HG03460 (cell line): ENCODE data around the gene TGFBR3.
"Not testable (repeated sequence)": the region's sequence is repeated elsewhere in the genome, so short reads cannot be mapped to it uniquely, and the experiment has no call there.

Experiments used
- ATAC-seq: cut with Tn5 transposase; IDR thresholded peaks from one replicate; pipeline ENCODE4 v1.9.1; 2021; ENCODE audit not compliant: unreplicated experiment

TGFBR3 gene

DNA sequence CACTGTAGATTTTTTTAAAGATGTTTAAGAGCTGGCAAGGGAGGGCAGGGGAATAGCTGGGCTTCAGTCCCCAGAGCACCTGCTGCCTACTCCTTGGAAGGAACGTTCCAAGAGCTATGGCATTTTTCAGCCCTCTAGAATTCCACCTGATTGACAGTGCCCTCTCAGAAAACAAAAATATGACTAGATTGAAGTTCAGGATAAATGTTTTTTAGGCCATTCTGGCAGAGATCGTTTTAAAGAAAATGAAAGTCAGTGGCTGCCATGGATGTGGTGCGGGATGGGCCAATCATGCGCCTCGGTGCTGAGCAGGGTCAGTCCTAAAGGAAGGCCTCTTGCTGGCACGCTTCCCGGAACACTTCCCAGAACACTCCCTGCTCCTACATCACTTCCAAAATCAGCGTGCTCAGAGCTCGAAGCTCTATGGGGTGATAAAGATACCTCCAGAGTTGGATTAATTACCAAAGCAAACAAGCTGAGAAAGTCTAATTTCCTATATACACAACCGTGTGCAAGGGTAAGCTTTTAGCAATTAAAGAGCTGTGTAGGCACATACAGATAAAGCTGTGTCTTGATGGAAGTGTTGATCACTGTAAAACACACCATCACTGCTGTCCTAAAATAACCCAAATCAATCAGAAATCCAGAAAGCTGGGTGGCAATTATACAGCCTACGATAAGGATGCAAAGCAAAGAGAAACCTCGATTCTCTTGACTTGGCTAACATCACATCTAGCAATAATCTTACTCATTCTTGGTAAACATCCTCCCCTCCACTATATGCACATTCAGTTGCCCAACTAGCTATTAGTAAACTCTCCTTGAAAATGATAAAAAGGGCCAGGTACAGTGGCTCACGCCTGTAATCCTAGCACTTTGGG lies 34.6 kb downstream of the TGFBR3 start:
- no peak for ATAC-seq

DNA sequence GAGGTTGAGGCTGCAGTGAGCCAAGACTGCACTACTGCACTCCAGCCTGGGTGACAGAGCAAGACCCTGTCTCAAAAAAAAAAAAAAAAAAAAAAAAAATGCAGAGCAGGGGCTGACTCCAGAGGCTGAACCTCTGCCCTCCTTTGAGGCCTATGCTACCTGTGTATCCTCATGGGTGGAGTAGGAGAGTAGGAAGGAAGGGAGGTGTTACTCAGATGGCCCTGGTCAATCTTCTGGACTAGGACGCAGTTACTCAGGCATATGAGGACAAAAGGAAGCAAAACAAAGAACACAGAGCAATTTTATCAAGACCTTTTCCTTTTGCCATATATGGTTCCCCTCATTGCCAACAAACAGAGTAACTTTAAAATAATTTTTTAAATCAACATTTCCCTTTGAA lies 35.2 kb downstream of the TGFBR3 start:
- no peak for ATAC-seq

DNA sequence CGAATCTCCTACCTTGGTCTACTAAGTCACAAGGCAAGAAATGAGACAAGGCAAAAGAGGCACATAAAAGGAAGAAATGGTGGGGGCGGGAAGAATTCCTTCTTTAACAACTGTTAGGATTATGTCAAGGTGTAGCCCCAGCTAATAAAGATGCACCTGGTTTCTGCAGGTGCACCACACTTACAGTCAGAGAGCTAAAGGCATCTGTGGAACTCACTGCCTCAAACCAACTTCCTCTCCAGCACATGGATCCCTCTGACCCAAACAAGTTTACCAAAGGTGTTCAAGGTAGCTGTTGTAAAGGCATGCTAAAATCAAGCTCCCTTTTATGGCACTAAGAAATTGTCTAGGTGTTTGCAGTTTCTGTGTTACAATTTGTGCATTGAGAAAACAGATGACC lies 38.1 kb downstream of the TGFBR3 start:
- ATAC-seq, result no peak

DNA sequence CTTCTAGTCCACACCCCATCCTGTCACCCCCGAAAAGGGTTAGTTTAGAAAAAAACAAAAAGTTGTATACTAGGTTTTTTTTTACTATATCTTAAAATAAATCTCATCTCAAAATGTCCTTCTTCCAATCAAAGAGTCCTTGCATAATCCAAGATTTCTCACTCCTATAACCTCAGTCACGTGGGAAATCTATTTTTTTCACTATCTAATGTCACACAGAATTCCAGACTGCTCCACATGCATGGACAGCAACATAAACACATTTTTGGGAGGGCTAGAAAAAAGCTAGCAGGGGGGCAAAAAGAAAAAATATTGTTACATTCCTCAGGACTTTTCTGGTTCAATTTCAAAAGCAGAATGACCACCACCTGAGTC lies 39.3 kb downstream of the TGFBR3 start:
- ATAC-seq, result no peak

DNA sequence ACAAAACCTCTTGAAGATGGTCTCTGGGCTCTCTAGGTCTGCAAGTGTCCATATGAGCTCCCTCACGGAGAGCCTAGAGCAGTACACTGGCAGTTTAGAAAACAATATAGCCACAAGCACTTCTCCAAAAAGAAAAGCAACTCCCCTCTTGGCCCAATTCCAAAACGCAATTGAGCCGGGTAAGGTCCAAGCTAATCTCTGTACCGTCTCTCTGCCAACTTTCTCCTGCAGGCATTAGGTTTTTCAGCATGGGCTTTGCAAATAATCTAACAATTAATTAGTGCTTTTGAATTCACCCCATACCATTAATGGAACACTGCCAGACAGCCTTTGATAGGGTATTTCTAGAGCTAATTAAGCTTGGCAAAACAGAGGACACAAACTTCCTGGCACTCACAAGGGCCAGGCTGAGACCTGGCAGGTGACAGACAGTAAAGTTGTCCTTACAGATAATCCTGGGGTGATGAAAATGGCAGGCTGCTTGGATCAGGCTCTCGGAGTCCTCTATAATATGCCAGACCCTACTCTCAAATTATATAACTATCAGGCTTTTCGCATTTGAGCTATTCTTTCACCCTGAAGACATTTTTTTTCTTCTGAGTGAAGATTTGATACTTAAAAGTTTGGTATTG lies 39.8 kb downstream of the TGFBR3 start:
- no peak for ATAC-seq

DNA sequence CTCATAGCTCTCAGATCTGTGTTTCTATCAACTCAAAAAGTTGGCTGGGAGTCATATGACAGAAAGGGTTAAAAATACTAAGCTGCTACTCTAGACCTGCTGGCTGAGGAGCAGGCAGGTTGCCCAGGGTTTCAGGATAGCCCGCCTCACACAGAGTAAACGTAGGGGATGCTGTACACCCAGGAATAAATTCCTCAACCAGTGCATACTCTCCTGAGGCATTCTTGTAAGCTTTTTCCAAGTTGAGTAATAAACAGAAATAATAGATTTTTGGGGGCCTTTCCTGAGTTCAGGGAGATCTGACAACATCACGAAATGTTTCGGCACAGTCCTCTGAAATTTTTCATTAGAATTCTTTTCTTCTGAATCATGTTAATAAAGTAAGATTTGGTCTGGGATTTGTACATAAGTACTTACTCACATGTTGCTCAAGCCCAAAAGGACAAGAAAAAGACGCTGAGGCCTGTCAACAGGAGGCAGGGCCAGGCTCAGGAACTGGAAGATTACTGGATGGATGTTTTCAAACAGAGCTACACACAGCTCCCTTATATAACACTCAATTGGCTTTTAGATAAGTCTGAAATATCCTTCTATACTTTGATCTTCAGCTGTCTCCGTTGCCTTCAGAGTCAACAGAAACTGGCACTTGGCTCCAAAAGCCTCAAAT lies 41.0 kb downstream of the TGFBR3 start:
- no peak for ATAC-seq

DNA sequence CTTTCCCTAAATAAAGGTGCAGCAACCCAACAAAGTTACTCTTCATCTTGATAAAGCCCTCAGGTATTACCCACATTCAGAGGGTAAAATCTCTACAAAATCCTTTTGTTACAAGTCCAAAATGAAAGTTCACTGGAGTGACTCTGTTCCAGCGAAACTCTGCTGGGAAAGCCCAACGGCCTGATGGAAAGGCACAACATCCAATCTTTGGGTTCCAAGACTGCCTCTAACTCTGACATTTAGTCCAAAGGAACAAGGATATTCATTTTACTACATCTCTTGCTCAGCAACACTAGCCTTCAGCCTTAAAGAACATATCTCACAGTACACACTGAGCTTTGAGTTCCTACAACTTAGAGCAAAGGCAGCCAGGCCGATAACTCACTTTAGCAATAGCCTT lies 42.1 kb downstream of the TGFBR3 start:
- no peak for ATAC-seq

DNA sequence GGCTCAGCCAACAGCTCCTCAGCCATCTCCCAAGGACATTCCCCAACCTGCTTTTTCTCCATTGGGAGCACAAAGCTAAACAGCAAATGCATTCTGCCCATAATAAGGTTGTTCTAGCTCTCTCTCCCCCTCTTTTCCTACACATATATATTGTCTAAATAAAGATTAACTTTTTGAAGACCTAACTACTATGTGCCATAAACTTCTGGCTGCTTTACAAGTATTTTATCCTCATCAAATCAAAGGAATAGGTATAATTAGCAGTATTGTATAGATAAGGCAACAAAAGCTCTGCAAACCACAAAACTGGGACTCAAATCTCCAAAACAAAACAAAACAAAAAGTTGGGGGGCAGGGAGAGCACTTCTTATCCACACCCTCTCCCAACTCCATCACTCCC lies 43.4 kb downstream of the TGFBR3 start:
- ATAC-seq, result no peak

DNA sequence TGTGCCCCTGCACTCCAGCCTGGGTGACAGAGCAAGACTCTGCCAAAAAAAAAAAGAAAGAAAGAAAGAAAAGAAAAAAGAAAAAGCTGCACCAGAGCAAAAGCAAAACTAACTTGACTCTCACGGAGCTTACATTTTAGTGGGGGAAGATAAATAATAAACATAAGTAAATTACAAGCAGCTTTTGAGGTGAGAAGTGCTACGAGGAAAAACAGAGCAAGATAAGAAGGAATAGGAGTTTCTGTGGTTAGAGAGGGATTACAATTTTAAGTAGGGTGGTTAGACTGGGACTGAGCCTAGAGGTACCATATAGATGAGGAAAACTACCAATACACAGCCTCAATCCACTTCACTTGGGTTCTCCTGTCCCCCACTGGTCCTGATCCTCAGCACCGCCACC lies 43.9 kb downstream of the TGFBR3 start:
- ATAC-seq, result no peak

DNA sequence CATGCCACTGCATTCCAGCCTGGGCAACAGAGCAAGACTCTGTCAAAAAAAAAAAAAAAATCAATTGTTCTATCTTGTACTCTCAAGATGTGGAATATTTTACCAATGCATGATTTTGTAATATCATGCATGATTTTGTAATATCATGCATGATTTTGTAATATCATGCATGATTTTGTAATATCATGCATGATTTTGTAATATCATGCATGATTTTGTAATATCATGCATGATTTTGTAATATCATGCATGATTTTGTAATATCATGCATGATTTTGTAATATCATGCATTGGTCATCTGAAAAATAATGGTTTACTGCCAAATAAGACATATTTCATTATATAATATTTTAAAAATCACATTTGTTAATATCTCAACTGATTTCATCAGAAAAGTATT lies 45.7 kb downstream of the TGFBR3 start:
- not testable (repeated sequence) for ATAC-seq

DNA sequence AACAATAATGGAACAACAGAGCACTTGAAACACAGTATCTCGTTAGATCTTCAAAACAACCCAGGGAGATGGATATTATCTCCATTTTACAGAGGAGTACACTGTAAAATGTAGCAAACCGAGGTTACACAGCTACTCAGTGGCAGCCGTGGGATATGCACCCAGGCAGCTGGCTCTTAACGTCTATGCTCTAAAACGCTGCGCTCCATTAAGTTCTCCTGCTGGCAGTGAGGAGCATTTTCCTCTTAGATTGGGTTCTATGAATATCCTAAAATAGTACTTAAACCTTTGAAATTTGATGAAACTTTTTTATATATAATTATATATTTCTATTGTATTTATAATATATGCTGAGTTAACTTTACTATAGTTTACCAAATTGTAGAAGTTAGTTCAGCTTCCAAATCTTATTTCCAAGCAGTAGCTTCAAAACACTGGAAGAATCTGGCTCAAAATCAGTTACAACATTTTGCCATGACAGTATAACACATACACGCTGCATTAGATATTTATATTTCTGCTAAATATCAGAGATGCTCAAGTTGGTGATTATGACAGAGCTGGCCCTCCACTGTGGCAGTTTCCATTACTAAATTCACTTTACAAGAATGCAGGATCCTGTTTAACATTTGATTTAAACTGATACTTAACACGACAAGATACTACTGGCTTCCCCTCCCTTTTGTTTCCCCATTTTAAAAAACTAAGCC lies 49.5 kb downstream of the TGFBR3 start:
- no peak for ATAC-seq

DNA sequence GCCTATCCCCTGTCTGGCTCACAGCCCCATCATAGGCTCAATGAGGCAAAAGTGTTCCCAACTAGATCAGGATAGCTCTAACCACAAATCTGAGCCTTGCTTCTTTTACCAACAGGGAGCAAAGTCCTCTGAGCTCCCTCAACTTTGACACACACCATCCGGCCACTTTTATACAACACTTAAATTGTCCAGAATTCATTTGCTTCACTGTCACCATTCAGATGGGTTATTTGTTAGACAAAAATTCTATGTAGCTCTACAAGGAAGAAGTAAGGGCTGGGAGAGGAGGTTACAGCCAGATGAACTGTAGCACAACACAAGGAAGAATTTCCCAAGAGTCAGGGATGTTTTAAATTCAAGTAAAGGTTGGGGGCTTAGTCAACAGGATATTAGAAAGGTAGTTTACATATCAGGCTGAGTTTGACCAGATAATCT lies 50.8 kb downstream of the TGFBR3 start:
- ATAC-seq, result no peak

DNA sequence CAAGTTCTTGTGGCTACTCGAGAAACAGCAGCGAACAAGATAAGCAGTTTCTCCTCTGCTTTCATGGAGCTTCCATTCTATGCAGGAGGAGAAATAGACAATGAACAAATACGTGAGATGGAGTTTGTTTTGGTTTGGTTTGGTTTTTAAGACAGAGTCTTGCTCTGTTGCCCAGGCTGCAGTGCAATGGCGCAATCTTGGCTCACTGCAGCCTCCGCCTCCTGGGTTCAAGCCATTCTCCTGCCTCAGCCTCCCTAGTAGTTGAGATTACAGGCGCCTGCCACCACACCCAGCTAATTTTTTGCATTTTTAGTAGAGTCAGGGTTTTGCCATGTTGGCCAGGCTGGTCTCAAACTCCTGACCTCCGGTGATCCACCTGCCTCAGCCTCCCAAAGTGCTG lies 51.4 kb downstream of the TGFBR3 start:
- ATAC-seq, result not testable (repeated sequence)

DNA sequence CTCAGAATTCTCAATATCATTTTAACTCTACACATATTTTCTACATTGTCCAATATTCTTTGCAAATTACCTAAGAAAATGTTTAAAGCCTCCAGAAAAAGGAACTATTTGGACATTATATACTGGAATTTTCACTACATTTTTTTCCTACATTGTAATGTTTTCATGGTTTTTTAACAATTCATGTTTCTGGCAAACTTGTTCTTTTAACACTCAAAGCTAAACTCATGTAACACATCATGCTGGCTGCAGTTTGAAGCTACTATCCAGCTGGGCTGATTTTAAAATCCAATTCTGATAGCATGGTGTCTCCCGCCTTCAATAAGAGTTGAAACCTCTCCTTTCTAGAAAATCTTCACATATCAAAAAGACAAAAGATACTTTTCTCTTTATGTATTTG lies 52.0 kb downstream of the TGFBR3 start:
- no peak for ATAC-seq

DNA sequence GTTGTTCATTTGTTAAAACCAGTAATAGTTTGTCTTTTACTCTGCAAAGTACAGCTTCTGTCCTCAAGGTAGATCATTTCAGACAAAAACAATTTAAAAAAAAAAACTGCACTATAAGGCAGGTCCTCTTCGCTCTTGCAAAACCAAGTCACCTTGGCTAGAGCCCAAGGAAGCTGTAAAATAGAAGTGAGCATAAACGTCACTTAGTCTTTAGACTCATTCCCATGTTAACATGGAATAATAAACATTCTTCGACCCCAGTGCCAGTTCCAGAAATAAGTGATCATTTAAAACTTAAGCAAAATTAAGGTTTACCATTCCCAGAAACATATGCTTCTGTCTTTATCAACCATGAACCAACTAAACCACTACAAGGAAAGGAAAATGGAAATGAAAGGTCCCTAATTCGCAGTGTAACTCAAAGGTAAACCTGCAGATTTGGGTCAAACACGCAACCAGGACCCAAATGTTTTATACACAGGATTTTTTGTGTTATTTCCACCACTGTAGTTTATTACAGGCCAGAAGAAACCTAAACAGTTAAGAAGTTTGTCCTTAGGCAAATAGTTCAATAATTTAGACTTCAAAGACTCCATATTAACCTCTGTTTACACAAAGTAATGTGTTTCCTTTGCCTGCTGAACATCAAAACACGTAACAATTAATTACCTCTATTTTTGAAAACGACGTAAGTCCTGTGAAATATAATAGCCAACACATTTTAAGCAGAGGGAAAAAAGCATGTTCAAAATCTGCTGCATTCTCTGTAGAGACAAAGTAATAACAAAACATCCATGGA lies 54.6 kb downstream of the TGFBR3 start:
- ATAC-seq, result no peak

DNA sequence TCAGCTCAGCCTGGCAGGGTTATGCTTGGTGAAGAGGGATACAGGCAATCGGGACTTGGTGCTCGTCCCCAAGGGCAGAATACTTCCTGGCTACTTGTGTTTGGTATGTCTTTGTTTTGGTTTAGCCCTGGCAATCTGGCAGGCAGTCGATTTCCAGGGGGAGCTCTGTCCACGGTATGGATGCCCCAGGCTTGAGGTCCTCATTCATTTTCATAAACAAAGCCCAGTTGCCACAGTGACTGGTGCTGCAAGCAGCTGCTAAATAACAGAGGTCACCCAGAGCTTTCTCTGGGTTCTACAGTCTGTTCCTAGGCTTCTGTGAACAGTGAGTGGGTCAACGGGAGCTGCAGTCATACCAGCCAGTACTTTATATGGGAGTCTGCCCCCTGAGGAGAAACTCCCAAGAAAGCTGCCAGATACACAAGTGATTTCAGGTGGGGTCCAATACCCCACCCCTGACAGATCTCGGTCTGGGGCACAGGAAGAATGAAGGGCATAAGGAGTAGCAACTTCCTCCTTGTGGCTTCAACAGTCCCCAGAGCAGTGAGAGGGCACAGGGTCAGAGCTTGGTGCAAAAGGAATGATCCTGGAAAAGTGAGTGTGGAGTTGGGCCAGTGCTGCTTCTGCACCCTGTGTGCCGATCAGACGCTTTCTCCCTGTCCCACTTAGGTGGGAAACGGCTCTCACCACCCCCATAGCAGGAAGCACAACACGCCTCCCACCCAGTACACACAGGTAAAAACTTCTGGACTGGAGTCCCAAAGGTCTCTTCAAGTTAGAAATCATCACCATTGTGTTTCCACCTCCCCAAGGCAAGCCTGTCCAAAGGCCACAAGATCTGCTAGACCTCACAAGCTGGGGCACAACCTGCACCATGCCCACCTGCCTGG lies 55.5 kb downstream of the TGFBR3 start:
- no peak for ATAC-seq

DNA sequence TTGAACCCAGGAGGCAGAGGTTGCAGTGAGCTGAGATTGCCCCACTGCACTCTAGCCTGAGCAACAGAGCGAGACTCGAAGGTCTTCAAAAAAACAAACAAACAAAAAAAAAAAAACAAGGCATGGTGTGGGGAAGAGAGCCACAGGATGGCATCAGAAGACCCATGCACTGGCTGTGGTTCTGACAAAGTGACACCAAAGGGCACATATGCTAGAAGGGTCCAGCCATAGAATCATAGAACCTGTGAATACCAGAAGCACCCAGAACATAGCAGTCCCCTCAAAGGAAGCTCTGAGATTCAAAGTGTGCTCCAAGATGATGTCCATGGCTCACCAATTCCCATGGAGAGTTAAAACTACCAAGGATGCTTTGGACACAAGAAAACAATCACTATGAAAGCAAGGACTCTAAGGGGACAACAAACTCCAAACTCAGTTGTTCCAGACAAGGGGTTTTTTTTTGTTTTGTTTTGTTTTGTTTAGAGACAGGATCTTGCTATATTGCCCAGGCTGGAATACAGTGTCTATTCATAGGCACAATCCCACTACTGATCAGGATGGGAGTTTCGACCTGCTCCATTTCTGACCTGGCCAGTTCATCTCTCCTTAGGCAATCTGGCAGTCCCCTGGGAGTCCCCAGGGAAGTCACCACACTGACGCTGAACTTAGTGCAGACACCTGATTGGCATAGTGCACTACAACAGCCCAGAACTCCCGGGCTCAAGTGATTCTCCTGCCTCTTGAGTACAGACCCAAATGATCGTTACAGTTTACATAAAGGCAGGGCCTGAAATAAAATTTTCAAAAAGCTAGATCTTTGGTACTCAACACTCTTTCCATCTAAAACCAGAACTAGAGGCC lies 56.4 kb downstream of the TGFBR3 start:
- ATAC-seq, result no peak

DNA sequence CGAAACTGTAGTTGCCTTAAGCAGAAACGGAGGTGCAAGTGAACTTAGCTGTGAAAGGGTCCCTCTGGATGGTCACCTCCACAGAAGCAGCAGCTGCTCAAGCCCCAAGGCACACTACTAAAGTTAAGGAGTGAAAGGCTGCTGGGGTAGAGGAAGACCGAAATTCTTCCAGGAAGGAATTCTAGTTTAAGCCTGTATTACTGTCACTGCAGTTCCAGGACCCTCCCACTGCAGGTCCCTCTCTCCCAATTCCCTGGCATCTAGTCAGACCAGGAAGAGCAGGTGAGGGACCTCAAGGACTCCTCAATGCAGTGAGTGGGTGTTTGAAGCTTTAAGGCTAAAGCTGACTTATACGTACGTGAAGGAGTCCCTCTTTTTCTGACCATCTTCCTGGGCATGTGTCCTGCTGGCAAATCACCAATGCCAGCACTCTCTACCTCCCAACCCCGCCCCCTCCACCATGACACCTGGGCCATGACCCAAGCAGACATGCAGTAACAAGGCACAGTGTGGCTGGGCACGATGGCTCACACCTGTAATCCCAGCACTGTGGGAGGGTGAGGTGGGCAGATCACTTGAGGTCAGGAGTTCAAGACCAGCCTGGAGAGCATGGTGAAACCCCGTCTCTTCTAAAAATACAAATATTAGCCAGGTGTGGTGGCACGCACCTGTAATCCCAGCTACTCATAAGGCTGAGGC lies 57.2 kb downstream of the TGFBR3 start:
- ATAC-seq, result no peak
